Measurements from ENCODE around the gene BAHCC1.

BAHCC1 gene

DNA sequence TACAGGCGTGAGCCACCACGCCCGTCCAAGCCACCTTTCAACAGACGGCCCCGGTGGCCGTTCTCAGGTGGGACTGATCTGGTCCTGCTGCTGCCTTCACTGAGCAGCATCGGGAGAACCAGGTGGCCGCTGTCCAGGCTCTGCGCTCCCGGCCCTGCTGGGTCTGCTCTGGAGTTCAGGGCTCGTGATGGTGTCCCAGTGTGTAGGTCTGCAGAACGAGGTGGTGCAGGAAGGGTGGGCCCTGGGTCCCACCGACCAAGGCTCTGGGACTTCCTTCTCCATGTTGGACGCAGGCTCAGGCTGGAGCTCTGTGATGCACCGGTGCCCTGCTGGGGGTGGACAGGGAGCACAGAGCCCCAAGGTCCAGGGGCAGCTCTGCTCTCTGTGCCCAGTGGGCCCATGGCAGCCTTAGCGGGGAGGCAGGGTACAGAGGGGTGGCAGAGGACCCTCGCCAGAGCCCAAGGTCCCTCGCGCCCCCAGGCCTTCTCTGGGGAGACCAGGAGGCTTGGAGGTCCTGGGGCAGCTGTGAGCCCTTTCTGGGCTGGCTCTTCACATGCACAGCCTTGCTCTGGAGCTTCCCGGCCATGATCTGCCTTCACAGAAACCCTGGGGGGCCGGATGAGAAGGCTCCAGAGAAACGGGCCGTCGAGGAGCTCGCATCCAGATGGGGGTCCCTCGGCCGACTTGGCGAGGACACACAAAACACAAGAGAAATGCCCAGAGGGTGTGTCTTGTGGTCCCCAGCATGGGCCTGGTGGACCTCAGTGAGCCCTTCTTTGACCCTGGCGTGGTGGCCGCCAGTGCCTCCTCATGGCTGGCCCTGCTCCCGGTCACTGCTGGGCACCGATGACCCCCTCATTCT, 26.9 kb upstream of the BAHCC1 start:
- no peak for DNase-seq

DNA sequence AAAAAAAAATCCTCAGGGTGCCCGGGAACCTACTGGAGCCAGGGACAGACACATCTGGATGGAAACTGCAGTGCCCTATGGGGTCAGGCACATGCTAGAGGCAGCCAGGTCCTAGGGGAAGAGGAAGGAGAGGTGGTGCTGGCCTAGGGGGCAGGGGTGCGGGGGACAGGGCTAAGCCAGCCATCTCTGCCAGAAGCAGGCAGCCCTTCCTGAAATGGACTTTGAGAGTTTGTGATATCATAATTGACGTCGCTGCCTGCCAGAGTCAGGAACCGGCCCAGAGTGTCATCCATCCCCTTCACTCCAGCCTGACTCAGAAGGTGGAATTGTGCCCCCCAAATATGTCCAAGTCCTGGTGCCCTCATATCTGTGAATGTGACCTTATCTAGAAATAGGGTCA, 25.0 kb upstream of the BAHCC1 start:
- no peak for DNase-seq

DNA sequence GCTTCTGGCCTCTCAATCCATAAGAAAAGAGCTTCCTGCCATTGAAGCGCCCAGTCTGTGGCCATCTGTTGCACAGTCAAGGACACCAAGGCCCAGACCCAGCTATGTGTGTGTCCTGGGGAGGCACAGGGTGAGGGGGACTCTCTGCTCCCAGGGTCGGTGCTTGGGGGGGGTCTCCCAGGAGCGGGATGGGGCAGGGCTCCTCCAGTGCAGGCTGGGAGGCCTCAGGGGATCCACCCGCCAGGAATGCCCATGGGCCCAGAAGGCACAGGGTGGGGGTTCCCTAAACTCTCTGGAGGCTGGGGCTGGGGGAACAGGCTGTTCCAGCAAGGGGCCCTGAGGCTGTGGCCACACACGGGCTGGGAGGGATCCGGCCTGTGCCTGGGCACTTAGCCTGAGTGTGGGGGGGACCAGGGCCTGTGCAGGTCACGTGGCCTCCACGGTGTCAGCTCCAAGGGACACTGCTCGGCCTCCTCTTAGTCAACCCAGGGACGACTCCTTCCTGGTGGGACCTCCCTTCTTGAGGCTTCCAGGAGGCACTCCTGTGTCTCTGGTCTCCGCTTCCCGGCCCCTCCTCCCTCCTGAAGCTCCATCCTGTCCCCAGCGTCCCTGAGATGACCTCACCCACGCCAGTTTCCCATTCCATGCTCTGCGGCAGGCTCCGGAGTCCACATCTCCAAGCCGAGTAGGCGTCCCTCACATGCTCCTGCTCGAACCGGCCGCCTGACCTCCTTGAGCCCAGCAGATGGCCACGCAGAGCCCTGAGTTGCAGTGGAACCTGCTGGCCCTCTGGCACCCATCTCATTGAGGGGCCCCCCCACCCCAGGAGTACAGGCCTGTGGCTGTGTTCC, 23.1 kb upstream of the BAHCC1 start:
- no peak for DNase-seq

DNA sequence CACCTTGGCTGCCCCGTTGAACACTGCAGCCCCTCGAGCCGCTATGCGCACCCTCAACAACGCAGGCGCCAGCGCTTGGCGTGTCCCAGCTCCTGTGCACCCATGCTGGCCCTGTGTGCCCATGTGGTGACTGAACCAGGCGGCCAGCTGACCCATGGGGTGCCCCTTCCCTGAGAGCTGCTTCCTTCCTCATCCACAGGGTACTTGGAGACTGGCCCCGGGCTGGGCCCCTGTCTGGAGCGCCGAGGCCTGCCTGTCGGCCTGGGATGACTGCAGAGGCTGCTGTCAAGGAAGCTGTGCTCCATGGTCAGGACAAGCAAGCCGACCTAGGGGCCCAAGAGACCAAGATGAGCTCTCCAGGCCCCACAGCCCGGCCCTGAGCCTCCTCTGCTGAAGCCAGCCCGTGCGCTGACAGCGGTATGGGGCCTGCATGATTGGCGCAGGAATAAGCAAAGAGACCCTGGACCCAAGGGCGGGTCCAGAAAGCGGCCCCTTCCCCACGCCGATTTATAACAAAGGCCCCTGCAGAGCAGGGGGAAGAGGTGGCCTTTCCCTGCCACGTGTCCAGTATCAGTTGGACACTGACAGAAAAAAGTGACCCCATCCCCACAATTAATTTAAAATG, 21.6 kb upstream of the BAHCC1 start:
- no peak for DNase-seq

DNA sequence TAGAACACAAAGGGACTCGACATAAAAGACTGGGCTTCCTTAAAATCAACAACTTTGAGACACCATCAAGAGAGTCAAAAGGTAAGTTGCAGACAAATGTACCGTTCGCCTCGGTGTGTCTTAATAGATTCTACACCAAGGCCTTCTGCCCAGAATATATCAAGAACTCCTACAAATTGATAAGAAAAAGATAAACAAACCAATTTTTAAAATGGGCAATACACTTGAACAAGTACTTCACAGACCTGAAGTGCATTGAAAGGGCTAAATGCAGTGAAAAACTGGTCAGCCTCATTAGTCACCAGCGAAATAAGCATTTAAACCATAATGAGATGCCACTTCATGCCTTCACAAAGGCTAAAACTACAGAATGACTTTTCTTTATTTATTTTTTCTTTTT, 20.4 kb upstream of the BAHCC1 start:
- no peak for DNase-seq

DNA sequence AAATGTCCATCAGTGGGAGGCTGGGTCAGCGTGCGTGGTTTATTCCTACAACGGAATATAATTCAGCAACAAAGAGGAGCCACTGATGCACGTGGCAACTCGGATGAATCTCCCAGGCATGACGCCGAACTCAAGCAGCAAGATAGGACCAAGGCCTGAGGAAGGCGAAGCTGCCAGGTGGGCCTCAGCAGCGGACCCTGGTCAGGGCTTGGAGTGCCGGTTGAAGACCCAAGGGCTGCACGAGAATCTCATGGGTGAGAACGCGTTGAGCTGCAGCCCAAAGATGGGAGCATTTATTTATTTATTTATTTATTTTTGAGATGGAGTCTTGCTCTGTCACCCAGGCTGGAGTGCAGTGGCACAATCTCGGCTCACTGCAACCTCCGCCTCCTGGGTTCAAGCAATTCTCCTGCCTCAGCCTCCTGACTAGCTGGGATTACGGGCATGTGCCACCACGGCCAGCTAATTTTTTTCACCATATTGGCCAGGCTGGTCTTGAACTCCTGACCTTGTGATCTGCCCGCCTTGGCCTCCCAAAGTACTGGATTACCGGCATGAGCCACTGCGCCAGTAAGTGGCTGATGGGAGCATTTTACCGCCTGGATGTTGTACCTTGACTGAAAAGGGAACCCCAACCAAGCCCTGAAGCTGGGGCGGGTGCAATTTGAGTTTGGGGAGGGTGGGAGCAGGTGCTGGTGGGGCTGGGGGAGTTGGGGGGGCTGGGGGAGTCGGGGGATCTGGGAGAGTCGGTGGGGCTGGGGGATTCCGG, 18.1 kb upstream of the BAHCC1 start:
- DNase-seq, result no peak

DNA sequence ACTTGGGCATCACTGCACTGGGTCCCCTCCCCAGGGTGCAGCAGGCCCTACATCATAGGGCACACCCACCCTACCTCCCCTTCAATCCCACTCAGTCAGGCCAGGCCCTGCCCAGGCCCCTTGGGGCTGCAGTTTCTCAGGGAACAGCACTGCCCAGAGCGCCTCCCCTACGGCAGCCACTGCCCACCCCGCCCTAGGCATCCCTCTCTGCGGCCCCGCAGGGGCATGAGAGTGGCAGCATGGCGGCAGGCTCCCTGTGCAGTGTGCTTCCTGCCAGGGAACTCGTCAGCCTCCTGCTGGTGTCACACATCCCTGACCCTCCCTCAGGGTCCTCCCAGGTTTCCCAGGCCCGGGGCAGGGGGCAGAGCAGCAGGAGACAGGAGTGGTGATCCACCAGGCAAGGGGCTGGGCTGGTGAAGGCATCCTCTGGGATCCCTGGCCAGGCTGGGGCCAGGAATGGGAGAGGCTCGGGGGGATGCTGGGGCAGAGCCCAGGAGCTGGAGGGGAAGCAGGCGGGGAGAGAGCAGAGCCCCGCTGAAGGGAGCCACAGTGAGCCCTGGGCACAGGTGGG, 16.2 kb upstream of the BAHCC1 start:
- DNase-seq, result no peak

DNA sequence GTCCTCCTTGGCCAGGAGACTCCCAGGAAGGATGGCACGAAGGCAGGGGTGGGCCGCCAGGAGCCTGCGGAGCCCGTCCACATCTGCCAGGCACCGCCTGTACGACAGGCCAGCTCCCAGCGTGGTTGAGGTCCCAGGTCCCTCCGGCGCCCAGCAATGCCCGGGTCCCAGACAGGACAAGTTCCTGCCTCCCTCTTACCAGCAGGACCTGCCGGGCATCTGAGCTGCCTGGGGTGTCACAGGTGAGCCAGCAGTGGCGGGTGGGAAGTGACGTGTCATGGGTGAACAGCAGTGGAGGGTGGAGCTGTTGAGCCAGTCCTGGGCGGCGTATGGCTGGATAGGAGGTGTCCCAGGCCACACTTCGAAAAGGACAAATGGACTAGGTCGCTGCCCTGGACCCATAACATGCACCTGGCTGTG, 15.7 kb upstream of the BAHCC1 start:
- DNase-seq, result no peak

DNA sequence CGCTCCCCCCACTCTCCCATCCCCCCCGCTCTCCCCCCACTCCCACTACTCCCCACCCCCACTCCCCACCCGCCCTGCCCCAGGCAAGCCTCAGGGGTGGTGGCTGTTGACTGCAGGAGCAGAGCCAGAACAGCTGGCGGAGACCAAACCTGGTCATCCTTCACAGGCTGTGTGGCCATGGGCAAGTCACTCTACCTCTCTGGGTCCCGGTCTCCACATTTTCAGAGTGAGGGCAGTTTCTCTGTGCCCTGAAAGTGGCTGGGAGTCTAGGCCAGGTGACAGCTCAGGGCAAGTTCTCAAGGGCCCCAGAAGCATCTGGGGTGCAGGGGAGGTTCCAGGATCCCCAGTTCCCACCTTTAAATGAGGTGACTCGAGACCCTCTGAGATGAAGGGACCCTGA, 15.1 kb upstream of the BAHCC1 start:
- DNase-seq, result no peak

DNA sequence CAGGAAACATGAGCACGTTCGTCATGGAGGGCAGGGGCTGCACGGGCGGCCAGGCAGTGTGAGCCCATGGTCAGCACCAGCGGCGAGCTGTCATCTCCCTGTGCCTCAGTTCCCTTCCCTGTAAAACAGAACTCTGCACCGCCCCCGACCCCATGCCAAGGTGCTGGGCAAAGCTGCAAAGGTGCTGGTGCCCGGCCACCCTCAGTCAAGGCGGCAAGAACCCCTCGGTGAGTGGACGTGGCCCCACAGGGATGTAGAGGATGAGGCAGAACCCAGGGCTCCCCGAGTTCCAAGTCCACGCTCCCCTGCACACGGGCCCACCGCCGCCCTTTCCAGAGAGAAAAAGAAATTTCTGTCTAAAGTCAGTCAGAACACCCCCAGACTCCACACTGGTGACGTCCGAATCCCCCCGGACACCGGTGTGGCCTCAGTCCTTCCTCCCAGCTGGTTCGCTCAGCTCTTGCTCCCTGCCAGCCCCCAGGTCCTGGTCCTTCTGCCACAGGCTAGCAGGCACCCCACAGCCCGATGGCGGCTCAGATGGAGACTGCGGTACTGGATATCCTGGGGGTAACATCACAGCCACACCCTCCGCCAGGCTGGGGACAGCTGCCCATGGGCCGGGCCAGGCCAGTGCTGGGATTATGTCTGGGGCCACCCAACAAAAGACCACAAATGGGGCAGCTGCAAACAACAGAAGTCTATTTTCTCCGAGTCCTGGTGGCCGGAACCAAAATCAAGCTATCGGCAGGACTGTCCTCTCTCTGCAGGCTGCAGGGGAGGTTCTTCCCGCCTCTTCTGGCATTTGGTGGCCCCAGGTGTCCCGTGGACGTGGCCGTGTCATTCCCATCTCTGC, 14.4 kb upstream of the BAHCC1 start:
- no peak for DNase-seq

DNA sequence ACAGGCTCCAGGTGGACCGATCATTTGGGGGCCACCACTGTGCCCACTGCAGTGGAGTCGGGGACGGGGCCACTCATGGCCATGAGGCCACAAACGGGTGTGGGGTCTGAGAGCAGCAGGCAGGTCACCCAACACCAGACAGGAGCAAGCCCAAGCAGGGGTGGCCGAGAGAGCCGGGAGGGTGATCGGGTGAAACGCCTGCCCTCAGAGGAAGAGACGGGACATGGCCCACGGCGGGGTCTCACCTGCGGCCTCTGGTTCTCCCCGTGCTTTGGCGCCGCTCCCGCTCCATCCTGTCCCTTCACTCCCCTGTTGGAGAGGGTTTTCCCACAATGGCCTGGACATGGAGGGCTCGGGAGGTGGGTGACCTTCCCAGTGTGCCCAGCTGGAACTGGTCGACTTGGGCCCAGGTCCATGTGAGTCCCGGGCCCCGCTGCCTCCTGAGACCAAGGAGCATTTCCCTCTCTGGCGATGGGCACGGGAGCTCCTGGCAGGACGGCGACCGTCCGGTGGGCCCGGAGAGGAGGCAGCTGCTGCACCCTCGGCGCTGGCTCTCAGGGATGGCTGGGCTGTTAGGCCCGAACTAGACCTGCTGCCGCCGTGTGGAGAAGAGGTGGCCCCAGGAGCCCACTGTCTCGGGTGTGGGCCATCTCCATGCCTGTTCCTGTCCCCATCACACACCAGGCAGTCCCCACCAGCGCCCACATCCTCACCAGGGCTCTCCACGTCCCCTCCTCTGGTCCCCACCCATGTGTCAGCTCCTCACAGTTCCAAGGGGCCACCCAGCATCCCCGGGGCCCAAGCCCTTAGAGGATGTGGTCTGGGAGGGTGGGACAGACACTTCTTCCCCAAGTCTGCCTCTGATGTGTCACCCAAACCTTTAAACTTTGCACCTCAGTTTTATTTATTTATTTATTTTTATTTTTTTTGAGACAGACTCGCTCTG, 13.4 kb upstream of the BAHCC1 start:
- no peak for DNase-seq

DNA sequence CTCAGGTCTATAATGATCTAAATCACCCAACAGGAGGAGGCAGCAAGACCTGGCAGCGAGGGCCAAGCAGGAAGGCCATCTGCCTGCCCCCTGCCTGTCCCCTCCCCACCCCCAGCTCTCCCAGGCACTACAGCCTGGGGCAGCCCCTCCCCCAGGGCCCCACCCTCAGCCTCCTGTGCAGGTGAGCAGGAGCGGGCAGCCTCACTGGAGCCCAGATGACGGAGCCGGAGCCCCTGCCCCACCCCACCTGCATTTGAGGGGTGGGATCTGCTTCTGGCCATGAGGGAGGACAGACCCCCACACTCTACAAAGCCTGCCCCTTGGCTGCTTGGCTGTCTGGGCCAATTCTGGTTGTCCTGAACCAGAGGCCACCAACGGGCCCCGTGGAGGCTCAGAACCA, 12.4 kb upstream of the BAHCC1 start:
- DNase-seq, result no peak

DNA sequence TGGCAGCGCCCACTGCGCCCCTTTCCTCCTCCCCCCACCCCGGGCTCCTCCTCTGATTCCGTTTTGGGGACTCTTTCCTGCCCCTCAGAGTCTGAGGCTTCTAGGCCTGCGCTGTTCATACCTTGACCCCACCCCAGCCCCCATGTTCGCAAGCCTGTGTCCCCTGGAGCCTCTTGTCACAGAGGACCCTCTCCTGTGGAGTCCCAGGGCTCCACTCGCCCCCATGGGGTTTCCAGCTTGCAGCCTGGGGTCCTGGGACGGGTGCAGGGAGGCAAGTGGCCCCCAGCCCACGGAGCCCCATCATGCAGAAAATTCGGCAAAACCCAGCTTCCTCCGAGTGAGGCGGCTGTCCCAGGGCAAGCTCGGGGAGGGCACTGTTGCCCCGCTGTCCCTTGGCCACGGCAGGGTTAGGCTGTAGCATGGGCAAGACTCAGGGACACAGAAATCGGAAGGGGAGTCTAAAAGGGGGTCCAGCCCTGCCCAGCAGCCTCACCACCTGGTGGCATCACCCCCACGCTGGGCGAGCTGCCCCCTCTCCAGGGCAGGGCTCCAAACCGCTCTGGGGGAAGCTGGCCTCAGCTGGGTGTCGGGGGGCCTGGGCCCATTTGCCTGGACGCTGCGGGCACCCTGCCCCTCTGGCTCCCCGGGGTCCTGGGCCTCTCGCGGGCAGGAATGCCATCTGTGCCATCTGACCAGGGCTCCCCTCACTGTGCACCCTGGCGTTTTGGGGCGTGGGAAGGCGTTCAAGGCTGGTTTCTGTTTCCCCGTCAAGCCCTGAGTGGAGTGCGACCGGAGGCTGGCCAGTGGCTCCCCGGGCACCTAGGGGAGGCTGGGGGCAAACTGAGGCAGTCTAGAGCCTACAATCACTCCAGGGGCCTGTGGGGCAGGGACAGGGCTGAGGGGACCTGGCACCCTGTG, 11.5 kb upstream of the BAHCC1 start:
- no peak for DNase-seq

DNA sequence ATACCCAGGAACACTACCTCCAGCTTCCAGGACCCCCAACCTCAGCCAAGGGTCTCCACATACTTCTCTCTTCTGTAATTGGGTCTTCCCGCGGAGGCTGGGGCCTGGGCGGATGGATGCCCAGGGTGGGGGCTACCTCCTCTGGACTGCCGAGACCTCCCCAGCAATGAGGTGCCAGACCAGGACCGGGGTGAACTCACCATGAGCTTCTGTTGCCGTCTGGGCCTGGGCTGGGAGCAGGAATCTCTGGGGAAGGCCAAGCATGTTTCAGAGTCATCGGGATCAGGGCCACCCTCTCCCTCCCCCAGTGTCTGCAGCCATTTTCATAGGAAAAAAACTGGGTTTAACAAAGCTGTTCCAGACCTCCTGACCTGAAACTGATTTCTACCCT, 10.3 kb upstream of the BAHCC1 start:
- DNase-seq, result no peak

DNA sequence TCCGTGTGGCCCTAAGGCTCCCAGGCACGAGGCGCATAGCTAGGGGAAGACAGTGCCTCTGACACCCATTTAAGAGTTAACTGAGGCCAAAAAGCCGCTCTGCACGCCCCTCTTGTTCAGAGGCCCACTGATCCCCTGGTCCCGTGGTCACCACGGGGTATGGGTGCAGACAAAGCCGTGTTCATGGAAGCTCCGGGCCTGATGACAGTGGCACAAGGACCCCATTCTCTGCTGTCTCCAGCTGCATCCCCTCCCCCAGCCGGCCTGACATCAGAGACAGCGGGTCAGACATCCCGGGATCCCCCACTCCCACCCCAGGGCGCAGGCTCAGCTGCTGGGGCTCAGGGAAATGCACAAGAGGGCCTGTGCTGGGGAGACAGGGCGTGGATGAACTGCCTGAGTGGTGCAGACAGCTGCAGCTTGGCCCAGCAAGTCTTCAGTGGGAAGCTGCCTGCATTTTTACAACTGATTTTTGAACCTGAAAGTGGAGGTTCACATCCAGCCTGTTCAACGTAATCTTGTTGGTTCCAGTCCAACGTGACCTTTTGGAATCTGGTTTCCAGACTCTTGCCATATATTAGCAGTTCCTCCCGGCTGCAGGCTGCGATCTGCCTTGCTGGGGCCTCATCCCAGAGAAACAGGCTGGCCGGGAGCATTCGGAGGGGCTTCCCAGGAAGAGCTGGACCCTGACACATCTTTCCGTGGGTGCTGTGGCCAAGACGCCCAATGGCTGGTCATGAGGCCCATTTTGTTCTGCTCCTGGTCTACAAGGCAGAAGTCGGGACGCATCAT, 9.7 kb upstream of the BAHCC1 start:
- DNase-seq, result no peak

DNA sequence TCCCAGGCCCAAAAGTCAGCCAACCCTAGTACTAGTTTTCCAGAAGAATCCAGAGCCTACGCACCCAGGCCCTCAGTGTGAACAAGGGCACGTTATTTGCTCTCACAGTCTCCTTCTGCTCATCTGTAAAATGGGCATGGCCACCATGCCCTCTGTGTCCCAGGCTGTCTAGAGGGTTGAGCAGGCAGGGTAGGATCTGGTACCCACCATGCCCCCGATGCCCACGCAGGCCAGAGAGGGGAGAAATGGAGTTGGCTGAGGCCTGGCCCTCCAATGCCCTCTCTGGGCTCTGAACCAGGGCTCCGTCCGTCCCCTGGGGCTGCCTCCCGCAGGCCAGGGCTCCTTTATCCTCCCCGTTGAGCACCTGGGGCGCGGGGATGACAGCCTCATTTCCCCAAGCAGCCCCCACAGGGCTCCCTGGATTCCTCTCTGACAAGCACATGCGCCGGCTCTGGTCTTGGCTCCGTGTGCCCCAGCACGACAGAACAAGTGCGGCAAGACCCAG, 9.1 kb upstream of the BAHCC1 start:
- no peak for DNase-seq

DNA sequence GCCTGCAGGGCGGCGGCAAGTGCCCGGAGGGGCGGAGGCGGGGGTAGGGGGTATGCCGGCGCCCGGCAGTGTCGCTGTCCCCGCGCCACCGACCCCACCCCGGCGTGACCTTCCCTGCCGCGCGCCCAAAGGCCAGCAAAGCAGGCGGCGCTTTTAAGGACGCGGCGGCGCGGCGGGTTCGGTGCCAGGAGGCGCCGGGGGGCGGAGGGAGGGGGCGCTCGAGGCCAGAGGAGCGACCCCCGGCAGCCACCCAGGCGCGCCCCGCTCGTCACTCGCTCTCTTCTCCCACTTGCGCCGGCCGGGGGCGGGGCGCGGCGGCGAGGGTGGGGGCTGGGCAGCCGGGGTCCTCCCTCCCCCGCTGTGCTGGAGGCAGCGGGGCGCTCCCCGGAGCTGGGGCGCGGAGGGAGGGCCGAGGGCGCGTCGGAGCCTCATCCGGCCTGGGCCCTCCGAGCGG, 8.6 kb upstream of the BAHCC1 start:
- no peak for DNase-seq

All from activated naive CD4-positive, alpha-beta T cell treated with Interleukin-2 at 50 U/mL for 16 hours (primary cell).